GM12875 (cell line): ENCODE results near the gene RPL3.

ENCODE experiments used
- H3K4me3 ChIP-seq: one replicate; pipeline ENCODE4 v1.5.1; 2011; ENCODE audit warnings: low read depth, low read length, control low read depth
- TF ChIP-seq, protein P1 (sequence below): IDR thresholded peaks from 2 replicates; pipeline ENCODE4 v1.5.1; 2011; ENCODE audit warnings: low read depth, mild to moderate bottlenecking, control low read depth, inconsistent platforms, low read length, moderate library complexity, borderline replicate concordance; ENCODE audit not compliant: insufficient read depth

RPL3 gene

DNA sequence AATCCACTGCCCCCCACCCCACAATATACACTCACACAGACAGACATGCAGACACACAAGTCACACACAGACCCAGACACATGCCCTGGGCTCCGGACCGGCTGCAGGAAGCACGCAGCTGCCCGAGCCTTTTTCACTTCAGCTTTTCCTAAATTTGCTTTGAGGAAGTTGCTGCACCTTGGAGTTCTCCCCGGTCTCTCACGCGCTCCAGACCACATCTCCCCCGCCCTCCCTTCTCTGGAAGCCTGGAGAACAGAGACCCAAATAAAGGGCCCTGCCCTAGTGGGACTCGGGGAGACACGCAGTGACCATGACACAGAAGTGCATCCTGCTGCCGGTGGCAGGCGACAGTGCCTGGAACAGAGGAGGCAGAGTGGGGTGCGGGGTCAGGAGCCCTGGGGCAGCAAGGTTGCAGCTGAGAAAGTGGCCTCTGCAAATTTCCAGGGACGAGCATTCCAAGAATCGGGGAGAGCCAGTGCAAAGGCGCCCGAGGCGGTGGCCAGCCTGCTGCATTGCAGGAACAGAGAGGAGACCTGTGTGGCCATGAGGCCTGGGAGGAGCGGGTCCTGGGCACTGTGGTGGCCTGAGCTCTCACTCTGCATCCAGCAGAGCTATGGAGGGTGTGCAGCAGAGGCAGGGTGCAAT lies 19.1 kb downstream of the RPL3 start:
- TF ChIP-seq, protein P1, sequence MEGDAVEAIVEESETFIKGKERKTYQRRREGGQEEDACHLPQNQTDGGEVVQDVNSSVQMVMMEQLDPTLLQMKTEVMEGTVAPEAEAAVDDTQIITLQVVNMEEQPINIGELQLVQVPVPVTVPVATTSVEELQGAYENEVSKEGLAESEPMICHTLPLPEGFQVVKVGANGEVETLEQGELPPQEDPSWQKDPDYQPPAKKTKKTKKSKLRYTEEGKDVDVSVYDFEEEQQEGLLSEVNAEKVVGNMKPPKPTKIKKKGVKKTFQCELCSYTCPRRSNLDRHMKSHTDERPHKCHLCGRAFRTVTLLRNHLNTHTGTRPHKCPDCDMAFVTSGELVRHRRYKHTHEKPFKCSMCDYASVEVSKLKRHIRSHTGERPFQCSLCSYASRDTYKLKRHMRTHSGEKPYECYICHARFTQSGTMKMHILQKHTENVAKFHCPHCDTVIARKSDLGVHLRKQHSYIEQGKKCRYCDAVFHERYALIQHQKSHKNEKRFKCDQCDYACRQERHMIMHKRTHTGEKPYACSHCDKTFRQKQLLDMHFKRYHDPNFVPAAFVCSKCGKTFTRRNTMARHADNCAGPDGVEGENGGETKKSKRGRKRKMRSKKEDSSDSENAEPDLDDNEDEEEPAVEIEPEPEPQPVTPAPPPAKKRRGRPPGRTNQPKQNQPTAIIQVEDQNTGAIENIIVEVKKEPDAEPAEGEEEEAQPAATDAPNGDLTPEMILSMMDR: no peak
- H3K4me3 ChIP-seq: no peak overlapping the region

DNA sequence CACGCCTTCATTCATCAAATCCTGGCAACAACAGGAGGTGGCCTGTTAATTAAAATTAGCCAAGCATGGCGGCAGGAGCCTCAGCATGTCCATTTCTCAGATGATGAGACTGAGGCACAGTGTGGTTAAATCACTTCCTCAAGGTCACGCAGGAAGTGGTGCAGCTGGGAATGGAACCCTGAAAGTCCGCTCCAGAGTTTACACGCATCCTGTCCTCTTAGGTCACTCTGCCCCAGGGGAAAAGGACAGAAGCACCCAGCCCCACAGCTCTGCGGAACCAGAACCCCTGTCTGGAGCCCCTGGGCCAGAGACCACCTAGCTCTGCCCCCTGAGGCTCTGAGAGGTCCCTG lies 19.6 kb downstream of the RPL3 start:
- TF ChIP-seq, protein P1: no peak
- no peak overlapping the region for H3K4me3 ChIP-seq

DNA sequence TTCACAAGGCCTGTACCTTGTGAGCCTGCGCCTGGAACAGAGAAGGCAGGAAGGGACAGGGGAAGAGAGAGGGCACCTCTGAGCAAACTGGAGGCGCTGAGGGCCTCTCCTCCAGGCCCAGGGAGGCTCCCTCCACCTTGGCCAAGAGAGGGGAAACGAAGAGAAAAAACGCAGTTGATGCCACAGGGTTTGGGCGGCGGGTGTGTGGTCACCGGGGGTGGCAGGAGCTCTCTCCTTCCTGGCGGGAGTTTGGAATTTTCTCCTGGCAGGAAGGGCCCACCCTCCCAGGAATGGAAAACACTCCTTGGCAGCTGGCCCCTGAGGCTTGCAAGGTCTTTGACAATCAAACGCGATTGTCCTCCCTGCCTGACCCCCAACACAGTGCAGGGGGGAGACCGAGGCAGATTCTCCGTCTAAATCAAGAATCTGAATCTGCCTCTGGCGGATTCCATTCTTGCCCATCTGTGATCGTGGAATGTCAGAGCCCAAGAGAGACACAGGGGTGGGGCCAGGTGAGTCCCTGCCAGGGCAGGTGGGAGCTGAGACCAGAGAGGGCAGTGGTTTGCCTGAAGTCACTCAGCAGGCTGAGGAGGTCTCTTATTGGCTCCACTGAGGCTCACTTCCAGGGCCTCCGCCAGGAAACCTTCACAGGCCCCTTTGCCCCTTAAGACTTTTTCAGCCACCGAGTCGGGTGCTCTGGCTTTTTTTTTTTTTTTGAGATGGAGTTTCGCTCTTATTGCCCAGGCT lies 21.0 kb downstream of the RPL3 start:
- no peak overlapping the region for H3K4me3 ChIP-seq
- TF ChIP-seq, protein P1: no peak

DNA sequence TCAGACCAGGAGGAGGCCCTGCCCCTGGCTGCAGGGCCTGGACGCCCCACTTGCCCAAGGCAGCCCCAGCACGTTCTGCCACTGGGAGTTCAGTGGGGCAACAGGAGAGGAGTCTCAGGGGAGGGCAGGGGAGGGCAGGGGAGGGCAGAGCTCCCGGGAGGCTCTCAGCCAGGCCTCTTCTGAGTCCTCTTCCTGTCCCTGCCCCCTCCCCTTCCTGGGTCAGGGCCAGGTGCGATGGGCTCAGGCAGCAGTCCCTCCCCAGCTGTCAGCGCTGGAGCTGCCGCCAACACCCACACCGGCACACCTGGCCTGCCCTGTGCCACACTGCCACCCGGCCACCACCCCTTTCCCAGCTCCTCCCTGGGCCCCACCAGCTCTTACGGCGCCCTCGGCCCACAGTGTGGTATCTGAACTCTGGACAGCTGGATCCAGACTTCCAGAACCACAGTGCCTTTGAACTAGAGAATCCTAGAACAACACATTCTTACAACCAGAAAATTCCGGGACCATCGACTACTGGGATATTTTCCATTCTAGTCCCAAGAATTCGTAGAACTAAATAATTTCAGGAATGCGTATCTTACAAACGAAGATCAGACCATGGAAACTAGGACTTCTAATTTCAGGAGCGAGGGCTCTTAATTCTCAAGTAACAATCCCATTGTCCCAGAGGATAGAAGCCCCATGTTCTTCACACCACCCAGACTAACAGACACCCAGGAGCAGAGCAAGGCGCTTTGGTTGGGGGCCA lies 21.8 kb downstream of the RPL3 start:
- H3K4me3 ChIP-seq: no peak overlapping the region
- TF ChIP-seq, protein P1: no peak

DNA sequence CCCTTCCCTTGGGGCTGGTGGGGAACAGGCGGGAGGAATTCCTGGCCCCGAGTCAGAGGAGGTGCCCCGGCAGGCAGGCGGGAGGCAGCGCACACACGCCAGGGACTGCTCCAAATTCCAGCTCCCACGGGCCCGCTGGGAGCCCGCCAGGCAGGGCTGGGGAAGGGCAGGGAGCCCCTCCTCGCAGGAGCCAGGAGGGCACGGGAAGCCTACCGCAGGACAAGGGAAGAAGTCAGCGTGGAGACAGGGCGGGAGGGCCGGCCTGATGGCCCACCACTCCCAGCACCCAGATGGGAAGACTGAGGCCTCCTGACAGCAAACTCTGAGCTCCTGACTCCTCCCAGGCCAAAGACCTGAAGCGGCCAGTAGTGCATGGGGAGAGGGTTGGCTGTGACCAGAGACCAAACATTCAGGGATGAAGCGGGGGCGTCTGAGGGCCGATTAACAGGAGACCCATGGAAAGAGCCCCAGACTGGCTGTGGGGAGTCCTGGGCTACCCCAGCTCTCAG lies 22.4 kb downstream of the RPL3 start:
- no peak overlapping the region for H3K4me3 ChIP-seq
- TF ChIP-seq, protein P1: no peak

DNA sequence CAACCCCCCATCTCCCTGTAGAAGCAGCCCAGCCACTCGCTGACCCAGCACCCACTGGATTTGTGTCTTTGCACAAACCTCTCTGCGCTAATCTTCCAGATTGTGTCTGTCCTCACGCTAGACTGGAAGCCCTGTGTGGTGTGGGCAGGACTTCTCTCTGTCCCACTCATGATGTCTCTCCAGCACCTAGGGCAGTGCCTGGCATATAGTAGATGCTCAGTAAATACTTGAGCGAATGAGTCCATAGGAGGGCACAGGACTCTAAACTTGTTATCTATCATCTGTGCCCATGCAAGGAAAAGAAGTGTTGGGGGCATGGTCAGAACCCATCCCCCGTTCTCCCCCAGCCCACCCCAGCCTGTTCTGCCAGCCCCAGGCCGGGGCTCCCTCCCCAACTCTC lies 22.9 kb downstream of the RPL3 start:
- H3K4me3 ChIP-seq: no peak overlapping the region
- TF ChIP-seq, protein P1: no peak
